COR-L47 (cell line): ENCODE data around the gene LAP3.
"Not testable (repeated sequence)": the region's sequence is repeated elsewhere in the genome, so short reads cannot be mapped to it uniquely, and the experiment has no call there.

Experiments
- DNase-seq: peaks from one replicate; lab custom pipeline; 2025; lab: John Stamatoyannopoulos, UW

LAP3 gene

DNA sequence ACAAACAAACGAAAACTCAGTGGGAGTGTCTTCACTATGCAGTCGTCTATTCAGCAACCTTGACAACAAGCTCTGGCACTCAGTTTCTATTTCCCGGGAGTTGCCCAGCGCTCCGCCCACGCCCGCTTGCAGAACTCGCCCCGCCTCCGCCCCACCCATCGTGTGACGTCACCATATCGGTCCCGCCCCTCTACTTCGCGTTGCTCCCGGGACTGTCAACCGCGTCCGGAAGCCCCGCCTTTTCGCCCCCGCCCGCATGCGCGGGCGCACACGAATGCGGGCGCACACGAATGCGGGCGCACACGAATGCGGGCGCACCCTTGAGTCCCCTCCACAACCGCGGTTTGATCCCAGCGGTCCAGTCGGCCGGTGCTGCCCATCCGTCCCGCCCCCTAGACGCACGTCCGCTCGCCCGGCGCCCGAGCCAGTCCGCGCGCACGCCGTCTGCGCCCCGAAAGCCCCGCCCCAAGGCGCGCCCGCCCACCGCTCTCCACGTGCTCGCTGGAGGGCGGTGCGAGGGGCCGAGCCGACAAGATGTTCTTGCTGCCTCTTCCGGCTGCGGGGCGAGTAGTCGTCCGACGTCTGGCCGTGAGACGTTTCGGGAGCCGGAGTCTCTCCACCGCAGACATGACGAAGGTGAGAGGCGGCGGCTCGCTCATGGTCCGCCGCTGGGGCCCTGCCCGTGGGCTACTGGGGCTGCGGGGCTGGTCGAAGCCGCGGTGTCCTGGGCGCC lies at the start of gene LAP3:
Gene LAP3, plus strand, starts transcription at position 267 of the 733 bp plus-strand sequence. Its CDS starts 268 bp downstream, at position 535.
- peak; percentile 93 for DNase-seq

GRCh38 chr4:17528551-17529165 lies 48.3 kb upstream of the LAP3 start:
- DNase-seq, result no peak

- no peak for DNase-seq
Observed at GRCh38 chr4:17531538-17532285, 45.3 kb upstream of the LAP3 start.

DNA sequence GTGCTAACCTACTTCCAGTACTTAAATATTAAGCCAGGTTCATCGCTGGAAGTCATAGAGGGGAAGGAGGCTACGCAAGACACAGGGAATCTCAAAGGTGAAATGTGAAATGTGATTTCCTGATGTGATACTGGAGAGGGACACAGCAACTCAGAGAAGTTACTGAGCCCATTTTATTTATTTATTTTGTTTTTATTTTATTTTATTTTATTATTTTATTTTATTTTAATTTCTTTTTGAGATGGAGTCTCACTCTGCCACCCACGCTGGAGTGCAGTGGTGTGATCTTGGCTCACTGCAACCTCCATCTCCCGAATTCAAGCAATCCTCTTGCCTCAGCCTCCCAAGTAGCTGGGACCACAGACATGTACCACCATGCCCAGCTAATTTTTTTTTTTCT lies 42.3 kb upstream of the LAP3 start:
- no peak for DNase-seq

- DNase-seq, result no peak
Observed at GRCh38 chr4:17535242-17535641, 41.8 kb upstream of the LAP3 start.

DNA sequence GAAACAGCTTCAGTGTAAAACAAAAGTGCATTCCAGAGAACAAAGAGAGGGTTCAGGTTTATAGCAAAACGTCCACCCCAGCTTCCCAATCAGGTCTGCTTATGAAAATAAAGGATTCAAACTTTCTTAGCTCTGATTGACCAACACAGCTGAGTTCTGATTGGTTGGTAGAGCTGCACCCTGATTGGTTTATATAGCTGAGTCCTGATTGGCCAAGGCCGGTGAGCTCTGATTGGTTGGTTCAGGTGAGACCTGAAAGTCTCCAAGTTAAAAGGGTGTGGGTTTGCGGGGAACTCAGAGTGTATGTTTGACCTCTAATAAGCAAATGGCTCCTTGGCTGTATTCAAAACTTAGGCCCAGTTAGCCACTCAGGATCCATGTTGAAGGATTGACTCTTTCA lies 41.1 kb upstream of the LAP3 start:
- DNase-seq, result no peak

DNA sequence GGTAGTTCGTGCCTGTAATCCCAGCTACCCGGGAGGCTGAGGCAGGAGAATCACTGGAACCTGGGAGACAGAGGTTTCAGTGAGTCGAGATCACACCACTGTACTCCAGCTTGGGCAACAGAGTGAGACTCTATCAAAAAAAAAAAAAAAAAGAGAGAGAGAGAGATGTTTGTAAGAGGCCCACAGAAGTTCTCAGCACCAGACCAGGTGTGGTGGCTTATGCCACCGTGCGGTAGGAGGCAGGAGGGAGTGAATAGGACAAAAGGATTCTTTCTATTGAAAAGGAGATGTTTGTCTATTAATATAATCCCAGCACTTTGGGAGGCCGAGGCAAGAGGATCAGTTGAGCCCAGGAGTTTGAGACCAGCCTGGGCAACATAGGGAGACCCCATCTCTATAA lies 39.9 kb upstream of the LAP3 start:
- DNase-seq, result not testable (repeated sequence)

DNA sequence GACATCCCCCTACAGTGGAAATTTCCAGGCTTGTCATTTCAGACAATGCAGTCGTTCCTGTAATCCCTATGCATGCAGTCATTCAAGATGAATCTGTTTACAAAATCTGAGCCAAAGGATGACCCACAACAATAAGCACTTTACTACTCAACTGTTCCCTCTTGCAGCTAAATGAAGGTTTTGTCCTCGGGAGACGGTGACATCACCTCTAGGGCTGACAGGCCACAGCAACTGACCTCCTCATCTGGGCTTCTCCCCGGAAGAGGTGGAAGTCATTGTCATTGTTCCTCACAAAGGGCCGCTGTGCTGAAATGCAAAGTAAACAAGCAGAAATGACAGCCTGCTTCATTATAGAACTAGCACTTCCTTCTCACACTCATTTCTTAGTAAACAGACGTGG lies 32.8 kb upstream of the LAP3 start:
- peak; percentile 77 for DNase-seq

DNA sequence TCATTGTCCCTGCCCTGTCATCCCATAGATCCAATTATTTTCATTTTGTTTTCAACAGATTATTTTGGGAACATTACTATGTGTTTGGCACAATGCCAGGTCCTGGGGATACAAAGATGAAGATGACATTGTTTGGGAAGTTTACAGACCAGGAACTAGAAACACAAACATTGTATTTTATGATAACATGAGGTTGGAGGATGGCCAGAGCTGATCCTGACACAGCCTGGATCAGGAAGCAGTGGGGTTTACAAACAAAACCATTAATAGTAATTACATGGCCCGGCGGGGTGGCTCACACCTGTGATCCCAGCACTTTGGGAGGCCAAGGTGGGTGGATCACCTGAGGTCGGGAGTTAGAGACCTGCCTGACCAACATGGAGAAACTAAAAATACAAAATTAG lies 32.2 kb upstream of the LAP3 start:
- peak; percentile 96 for DNase-seq

GRCh38 chr4:17545374-17546140 lies 31.4 kb upstream of the LAP3 start:
- peak; percentile 46 for DNase-seq

DNA sequence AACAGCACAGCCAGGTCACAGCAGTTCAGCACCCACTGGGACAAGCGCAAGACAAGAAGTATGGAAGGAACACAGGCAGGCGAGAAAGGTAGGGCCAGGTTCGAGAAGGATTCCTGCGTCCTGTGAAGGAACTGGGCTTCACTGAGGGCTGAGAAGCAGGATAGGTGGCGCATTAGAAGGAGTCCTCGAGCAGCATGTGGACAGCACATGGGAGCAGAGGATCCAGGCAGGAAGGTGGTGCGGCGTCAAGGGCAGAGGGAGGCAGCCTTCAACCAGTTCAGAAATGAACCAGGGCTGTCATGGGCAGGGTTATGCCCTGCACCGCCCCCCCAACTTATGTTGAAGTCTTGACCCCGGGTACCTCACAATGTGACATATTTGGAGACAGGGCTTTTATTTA lies 30.8 kb upstream of the LAP3 start:
- DNase-seq, result no peak

DNA sequence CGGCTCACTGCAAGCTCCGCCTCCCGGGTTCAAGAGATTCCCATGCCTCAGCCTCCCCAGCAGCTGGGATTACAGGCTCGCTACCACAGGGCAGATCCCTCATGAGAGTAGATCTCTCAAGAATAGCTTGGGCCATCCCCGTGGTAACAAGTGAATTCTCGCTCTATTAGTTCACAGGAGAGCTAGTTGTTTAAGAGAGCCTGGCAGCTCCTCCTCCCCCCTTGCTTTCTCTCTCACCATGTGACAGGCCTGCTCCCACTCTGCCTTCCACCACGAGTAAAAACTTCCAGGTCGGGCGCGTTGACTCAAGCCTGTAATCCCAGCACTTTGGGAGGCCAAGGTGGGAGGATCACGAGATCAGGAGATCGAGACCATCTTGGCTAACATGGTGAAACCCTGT lies 30.3 kb upstream of the LAP3 start:
- no peak for DNase-seq

DNA sequence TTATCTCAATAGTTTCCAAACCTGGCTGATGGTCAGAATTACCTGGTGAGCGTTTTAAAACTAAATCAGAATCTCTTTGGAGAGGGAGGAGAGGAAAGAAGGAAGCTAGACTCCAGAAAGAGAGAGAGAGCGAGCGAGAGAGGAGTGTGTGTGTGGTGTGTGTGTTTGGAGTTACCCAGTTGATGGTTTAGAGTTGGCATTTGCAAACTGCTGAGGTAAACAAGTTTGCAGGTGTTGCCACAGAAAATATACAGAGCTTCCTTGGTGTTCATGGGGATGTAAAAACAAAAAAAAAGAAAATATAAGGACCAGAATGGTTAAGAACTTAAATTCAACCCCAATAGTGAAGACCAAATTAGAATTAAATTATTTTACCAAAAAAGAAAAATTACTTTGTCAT lies 26.4 kb upstream of the LAP3 start:
- DNase-seq, result no peak

DNA sequence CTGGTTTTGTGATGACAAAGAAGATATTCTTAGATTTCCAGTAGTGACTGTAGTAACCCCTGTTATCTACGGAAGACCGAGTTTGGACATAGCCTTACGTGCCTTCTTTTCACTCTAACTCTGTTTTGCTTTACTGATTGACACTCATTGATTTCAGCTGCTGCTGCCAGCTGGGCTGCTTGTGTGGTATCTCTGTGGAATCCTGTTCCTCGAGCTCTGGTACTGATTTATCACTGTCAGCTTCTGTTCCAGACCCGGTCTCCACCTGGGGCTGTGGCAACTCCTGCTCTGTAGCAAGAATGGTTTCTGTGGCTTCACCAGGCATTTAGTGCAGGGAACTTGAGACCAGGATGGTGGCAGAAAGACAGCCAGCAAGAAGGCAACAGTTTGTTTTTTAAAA lies 24.6 kb upstream of the LAP3 start:
- DNase-seq, result no peak

DNA sequence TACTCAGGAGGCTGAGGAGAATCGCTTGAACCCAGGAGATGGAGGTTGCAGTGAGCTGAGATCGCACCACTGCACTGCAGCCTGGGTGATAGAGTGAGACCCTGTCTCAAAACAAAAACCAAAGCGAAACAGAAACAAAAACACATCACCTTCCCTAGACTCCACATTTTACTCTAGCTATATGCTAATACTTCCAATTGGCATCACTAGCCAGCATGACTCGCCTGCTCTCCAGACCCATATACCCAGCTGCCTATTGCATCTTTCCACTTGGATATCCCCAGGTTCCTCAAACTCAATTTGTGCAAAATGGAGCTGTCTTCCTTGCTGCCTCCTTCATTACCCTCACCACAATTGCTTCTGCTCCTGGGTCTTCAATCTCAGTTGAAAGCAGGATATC lies 22.4 kb upstream of the LAP3 start:
- DNase-seq, result no peak

DNA sequence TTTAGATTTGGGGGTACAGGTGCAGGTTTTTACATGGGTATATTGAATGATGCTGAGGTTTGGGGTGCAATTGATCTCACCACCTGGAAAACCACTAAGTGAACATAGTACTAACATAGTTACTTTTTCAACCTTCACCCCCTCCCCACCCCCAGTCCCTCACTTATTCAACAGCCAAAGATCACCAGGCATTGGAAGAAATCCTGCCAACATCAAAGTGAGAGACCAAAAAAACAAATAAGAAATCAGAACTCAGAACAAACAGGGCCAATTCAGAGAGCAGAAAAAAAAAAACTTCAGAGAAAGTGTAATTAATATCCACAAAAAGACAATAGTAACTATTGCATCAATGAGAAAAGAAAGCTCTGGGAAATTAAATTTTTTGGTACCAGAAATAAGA lies 20.5 kb upstream of the LAP3 start:
- DNase-seq, result no peak

DNA sequence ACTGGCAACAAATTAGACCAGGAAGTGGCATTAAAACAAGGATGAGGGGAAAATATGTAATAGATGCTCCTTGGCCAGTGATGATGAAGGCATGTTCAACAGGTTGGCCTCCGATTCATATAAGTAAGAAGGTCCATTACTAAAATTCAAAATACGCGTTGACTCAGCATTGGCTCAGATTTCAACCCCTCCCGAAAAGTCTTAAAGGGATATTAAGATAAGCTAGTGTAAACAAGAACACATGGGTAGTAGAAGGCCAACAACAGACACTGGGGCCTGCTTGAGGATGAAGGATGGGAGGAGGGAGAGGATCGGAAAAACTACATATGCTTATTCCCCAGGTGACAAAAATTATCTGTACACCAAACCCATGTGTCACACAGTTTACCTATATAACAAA lies 19.1 kb upstream of the LAP3 start:
- DNase-seq, result no peak

DNA sequence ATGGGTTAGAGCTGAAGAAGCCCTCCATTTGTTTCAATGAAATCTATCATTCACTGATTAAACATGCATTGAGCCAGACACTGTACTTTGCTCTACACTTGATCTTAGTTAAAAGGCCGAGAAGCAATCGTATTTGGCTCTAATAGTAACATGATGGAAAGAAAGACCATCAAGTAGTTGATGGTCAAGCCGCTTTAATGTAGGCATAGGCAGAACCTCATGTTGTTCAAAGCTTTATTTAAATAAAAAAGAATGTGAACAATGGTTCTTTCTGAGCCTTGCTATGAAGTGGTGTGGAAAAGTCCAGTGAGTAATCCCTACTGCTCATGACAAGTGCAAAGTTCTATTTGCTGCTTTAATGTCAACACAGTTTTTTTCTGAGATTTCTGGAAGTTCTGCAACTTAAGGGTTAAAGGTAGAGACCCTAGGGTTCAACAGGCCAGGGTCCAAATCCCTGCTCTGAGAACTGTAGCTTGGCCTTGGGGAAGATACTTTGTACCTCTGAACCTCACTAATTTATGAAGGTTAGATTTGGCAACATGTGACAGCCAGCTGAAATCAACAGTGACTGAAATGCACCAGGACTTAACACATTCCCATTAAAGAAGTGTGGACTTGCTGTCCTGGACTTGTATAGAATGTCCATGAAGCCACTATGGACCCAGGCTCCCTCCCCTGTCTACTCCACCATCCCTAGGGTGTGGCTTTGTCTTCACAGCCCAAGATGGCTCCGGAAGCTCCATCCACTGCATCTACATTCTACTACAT lies 17.9 kb upstream of the LAP3 start:
- no peak for DNase-seq

DNA sequence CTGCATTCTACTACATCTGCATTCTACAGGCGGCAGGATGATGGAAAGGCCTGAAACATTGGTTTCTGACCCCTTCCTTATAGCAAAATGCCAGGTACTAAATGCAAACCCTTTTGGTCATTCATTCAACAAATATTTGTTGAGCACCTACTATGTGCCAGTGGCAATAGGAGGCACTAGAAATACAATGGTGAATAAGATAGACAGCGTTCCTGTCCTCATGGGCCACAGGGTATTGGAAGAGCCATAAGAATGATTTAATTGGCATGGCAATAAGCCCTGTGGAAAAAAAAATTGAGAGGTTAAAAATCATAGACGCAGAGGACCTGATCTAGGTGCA lies 17.3 kb upstream of the LAP3 start:
- DNase-seq, result no peak

DNA sequence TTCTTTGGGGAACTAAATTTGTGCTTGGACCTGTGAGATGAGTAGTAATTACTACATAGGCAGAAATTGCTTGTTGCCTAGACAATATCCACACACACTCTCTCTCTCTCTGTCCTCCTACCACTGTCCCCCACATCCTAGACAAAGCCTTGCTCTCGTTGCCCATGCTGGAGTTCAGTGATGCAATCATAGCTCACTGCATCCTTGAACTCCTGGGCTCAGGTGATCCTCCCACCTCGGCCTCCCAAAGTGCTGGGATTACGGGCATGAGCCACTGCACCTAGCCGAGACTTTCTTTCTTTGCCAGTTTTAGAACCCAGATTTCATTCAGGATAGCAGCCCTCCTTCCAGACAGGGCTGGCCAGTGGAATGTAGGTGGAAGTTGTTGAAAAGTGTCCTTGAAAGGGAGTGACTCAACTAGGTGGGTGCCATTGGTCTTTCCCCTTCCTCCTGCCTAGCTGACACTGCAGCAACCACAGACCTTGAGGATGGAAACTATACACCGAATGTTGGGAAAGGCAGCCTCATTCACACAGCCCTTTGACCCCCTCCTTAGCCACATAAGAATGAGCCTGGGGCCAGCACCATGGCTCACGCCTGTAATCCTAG lies 16.8 kb upstream of the LAP3 start:
- DNase-seq, result no peak

DNA sequence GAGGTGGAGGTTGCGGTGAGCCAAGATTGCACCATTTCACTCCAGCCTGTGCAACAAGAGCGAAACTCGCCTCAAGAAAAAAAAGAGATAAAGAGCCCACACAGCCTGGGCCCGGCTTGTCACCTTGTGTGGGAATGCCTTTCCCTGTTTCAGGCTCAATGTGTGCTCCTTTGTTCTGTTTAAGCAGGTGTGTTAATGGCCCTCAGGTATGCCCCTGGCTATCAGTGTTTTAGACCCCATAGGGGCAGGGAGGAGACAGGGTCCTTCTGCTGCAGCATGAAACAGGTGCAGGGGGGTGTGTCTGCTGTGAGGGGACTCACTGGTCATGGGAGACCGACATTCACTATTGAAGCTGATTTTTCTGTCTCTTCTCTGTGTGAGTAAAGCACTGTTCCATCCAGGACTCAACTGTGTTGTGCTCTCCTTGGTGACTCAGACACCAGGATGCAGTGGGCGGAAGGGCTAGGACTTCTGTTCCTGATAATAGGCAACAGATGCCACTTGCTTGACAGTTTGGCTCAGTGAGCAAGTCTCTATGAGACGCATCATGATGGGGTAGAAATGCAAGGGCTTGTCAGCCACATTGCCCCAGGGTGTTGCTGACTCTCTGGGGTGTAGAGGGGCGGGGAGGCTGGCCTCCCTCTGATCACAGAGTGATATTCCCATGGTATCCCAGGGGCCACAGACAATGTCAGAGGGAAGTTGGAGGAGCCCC lies 15.6 kb upstream of the LAP3 start:
- DNase-seq, result no peak
